ENCODE data around the gene PPP1R7.
"Not testable (repeated sequence)": the region's sequence is repeated elsewhere in the genome, so short reads cannot be mapped to it uniquely, and the experiment has no call there.

Gene PPP1R7, protein sequence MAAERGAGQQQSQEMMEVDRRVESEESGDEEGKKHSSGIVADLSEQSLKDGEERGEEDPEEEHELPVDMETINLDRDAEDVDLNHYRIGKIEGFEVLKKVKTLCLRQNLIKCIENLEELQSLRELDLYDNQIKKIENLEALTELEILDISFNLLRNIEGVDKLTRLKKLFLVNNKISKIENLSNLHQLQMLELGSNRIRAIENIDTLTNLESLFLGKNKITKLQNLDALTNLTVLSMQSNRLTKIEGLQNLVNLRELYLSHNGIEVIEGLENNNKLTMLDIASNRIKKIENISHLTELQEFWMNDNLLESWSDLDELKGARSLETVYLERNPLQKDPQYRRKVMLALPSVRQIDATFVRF

DNA sequence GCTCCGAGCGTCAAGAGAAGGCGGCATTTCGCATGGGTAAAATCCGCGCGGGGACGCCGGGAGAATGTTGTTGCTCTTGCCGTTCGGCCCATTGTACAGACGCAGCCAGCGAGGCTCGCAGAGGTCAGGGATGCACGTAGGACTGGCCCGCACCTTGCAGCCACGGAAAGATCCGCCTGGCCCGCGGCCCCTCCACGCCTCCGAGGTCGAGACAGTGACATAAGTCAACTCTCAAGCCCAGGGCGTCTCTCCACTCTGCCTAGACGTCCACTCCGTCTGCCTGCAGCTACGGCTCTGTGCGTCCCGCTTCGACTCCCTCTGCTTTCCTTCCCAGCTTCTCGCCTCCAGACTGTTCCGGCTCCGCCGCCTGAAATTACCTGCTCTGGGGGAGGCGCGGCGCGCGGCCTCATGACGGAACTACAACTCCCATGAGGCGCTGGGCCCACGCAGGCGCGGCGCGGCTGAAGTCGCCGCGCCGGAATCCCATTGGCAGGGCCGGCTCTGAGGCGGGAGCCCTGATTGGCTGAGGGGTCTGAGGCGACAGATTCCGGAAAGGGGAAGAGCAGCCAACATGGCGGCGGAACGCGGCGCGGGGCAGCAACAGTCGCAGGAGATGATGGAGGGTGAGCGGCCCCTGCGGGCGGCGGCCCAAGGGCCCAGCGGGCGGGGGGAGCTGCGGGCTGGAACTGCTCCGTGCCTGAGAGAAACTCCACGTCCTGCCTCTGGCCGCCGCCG, at the start of gene PPP1R7:
Gene PPP1R7, plus strand, starts transcription at position 543 of the 735 bp plus-strand sequence. Its CDS starts 29 bp downstream, at position 572.
- DNase-seq, result peak; percentile 38 to 97 (median 91)

DNA sequence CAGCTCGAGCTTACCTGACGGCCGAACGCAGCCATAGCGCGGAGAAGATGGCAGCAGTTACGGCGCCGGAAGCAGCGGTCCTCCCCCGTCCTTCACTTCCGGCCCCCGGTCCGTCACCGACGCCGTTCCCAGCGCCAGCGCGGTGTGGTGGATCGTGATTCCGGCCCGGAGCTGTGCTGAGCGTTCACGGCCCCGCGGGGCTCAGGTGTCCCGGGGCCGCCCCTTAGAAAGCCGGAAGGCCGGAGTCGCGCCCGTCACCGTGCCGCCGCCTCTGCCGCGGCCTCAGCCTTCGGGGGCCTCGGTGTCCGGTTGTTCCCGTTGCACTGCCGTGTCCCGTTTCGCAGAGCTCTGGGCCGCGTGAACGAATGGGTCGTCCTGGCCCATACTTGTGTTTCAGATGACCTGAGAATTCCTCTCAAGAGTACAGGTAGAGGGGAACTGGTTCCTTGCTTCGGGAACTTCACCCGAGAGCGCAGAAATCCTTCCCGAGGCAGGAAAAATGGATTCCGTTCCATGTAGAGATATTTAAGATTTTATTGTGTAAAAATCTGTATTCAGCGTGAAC, 47.9 kb upstream of the PPP1R7 start, which contains the start of gene MTERF4:
Gene MTERF4, minus strand, starts transcription at position 49 of the 565 bp plus-strand sequence. Its CDS starts 14 bp downstream, at position 35.
- DNase-seq, result peak in 53 of 56 donors; percentile 44 to 92 (median 76)

DNA sequence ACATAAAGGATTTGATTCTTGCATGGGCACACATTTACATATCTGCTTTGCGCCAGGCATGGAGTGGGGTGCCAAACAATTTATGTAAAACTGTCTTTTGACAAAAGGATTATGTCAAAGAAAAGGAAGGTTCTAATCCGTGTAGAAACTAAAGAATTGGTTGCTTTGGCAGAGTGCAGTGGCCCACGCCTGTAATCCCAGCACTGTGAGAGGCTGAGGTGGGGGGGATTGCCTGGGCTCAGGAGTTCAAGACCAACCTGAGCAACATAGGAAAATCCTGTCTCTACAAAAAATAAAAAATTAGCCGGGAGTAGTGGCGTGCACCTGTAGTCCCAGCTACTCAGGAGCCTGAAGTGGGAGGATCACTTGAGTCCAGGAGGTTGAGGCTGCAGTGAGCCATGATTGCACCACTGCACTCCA, 47.1 kb upstream of the PPP1R7 start:
- DNase-seq, result no peak

DNA sequence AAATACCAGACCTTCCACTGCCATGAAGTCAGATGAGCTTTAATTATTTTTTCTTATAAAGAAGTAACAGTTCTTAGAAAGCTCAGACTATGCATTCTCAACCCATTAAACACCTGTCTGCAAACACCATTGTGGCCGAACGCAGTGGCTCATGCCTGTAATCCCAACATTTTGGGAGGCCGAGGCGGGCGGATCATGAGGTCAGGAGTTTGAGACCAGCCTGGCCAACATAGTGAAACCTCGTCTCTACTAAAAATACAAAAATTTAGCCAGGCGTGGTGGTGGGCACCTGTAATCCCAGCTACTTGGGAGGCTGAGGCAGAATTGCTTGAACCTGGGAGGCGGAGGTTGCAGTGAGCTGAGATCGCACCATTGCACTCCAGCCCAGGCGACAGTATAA, 45.7 kb upstream of the PPP1R7 start:
- not testable (repeated sequence) for DNase-seq

DNA sequence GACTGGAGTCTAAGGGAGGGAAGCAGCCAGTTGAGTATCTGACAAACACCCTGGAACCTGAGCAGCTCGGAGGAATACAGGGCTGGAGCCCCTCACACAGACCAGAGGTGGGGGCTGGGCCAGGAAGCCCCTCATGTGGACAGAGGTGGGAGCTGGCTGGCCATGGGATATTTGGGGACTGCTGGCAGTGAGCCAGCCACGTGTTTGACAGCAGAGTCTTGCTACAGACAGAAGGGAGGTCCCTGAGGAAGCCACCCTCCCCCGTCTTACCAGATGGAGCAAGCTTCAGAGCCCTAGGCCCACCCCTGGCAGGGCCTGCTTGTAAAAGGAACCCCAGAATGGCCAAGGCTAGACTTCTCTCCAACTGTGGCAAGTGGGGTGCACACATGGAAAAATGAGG, 44.6 kb upstream of the PPP1R7 start:
- DNase-seq, result no peak

DNA sequence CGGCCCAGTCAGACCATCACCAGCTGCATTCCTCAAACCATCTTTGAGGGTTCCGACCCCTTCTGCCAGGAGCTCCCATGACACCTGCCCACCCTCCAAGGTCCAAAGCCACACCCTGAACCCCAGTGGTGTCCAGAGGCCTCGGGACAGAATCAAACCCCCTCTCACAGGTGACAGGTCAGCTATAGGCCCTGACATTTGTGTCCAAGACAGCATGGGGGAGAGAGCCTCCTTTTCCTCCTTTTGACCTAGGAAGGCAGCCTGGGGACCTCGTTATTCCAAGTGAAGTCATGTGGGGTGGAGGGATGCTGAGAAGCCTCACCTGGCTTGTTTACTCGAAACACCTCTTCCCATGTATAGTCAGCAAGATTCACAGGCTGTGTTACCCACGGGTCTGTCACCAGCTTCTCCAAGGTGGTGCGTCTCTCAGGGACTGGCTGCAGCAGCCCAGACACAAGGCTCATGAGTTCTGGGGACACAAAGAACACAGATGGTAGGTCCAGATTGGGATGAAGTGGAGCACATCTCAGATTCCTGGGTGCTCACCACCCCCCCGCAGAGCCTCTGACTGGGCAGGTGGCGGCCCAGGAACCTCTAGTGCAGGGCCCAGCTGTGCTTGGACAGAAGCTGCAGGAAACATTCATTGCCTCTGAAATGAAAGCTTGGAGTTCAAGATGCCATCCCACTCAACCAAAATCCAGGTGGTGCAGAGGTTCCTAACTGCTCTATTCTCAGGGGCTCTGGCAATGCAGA, 43.1 kb upstream of the PPP1R7 start:
- no peak for DNase-seq

DNA sequence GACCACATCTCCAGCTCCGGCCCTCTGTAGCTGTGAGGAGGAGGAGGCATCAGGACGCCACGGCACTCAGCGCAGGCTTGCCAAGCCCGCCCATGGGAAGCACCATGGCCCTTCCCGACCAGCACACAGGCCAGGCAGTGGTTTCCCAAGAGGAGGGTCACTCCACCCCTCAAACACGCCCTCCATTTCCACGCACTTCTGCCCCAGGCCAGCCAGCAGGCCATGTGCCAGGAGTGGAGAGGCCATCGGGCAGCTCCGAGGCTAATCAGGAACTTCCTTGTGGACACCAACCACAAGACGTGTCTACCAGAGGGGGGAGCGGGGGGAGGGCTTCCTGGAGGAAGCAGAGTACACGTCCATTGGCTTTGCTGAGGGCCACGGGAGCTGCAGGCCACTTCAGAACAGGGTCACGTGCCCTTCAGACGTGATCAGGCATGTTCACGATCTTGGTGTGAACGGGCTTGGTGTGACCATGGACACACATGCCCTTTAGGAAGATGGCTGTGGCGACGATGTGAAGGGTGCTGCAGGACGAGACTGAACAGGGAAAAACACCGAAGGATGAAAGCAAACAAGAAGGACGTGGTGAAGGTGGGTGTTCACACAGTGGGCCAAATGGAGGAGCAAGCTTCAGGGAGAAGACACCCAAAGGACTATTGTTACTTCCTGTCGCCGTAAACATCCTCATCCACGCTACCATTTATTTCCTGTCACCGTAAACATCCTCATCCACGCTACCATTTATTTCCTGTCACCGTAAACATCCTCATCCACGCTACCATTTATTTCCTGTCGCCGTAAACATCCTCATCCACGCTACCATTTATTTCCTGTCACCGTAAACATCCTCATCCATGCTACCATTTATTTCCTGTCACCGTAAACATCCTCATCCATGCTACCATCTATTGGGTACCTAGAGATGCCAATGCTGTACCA, 41.7 kb upstream of the PPP1R7 start:
- peak in 1 of 56 donors; percentile 10 for DNase-seq

DNA sequence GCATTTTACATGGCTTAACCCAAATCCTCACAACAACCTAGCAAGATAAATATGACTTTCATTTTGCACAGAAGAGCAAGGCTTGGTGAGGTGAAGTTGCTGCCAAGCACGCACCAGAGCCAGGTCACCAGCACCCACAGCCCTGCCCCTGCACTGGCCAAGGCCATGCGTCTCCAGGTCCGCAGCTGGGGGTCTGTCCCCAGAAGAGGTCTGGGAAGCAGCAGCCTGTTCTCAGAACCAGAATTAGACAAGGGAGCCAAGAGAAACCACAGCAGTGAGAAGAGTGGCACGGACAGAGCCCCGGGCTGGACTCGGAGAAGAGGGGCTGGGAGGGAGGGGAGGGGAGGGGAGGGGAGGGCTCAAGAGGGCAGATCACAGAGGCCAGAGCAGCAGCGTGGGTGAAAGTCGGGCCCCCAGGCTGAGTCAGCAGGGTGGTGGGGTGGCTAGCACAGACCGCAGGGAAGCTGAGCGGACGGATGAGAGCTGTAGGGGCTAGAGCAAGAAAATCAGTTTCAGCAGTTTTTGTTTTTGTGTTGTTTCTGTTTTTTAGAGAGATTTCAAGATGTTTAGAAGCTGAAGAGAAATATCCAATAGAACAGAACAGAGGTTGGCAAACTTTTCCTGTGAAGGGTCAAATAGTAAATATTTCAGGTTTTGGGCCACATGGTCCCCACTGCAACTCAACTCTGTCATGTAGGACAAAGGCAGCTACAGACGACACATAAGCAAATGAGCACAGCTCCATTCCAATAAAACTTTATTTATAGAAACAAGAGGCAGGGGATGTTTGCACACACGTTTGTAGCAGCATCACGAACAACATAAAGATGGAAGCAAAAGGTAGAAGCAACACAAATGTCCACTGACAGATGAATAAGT, 40.8 kb upstream of the PPP1R7 start:
- no peak for DNase-seq

DNA sequence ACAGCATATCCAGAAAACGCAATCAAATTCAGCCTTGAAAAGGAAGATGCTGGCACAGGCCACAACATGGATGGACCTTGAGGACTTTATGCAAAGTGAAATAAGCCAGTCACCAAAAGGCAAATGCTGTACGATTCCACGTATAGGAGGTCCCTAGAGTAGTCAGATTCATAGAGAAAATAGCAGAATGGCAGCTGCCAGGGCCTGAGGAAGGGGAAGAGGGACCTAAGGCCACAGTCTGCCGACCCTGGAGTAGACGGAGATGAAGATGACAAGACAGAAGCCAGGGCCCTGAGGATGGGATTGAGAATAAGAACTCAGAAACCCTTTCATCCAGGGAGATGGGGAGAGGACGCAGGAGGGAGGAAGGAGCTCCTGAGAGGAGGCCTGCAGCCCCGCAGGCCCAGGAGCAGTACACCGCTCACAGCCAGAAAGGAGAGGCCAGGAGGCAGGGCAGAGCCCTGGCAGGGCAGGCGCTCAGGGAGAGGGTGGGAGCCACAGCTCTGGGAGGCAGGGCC, 40.1 kb upstream of the PPP1R7 start:
- DNase-seq, result no peak

DNA sequence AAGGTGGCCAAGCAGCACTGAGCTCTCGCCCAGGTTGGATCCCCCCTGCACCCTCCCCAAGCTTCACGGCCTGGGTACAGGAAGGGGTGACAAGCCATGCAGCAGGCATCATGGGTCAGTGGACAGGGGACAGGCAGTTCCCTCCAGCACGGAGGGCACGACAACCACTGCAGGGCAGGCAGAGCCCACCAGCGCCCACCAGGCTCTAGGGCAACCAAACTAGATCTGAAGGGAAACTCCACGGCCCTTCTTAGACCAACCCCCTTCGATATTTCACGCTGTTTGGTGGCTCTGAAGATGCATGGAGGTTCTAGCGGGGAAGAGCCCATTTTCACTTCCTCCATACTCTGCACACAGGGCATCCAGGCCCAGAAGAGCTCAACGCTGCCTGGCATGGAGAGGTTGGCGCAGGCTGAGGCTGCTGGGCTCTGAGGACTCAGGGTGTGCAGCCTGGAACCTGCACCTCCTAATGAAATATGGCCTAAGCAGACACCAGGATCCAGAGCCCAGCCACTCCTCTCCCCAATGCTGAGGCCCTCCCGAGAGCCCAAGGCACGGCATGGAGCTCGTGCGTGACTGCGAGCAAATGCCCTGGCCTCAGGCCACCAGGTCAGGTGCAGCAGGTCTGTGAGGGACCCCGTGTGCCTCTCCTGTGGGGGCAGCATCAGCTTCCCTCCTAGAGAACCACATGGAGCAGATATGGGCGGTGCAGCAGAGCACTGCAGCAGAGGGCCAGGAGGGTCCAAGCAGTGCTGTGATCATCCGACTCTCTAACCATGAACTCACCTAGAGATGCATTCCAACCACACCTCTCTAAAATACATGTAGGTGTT, 39.4 kb upstream of the PPP1R7 start:
- DNase-seq, result no peak

DNA sequence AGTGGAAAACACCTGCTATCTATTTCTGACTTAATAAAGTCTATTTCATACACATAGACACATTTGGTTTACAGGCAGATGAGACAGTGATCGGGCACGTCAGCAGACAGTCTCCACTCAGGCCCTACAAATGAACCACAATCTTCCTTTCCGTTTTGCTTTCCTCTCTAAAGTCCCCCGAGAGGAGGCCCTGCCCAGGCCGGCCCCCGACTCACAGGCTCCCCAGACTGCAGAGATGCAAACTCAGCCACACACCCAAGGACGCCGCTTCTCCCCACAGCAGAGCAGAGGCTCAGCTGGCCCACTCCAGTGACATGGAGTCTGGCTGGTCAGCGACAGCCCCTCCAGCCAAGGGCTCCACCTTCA, 38.8 kb upstream of the PPP1R7 start:
- DNase-seq, result no peak

DNA sequence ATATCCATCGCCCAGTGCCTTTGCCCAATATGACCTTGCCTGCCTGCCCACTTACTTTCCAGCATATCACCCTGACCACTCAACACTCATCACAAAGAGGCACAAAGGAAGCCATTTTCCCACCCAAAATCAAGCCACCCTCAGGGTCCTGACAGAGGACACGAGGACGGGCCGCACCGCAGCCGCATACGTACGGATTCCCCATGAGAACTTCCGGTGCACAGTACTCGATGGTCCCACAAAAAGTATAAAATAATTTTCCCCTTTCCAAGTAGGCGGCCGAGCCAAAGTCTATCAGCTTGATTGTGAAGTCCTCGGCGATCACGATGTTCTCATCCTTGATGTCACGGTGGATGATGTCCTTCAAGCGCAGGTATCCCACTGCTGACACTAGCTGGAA, 38.2 kb upstream of the PPP1R7 start:
- no peak for DNase-seq

DNA sequence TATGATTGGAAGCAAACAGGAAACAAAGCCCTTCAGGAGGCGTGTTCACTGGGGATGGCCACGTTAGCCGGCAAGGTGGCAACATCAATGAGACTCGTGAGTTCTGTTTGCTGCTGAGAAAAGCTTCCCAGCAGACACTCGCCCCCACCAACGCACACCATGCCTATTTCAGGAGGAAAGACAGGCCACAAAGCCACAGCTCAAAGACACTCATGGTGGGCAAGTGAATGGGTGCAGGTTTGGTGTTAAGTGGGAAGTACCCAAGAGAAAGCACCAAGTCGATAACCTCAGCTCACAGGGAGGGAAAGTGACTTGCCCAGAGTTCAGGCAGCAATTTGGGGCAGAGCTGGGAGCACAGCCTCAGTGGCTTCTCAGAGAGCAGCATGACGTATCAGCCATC, 37.7 kb upstream of the PPP1R7 start:
- no peak for DNase-seq

DNA sequence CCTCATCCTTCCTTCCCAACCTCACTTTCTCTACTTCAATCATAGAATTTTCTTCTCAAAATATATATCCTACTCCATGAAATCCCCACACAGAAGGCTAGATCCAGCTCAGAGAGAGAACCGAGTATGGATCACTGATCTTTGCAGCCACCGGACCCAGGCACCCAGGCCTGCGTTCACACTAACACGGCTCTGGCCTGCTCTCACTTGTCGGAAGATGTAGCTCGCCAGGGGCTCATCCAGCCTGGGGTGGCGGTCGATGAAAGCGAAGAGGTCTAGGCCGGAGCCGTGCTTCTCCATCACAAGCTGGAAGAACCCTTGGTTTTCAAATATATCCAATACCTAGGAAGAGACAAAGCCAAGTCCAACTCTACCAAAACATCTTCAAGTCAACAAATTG, 35.4 kb upstream of the PPP1R7 start:
- no peak for DNase-seq

DNA sequence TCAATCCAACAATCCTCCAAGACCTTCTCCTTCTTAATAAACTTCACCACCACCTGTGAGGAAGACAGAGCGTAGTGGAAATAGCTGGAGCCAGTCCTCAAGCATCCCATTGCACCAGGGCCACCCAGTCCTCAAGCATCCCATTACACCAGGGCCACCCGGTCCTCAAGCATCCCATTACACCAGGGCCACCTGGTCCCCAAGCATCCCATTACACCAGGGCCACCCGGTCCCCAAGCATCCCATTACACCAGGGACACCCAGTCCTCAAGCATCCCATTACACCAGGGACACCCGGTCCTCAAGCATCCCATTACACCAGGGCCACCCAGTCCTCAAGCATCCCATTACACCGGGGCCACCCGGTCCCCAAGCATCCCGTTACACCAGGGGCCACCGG, 34.9 kb upstream of the PPP1R7 start:
- DNase-seq, result no peak

DNA sequence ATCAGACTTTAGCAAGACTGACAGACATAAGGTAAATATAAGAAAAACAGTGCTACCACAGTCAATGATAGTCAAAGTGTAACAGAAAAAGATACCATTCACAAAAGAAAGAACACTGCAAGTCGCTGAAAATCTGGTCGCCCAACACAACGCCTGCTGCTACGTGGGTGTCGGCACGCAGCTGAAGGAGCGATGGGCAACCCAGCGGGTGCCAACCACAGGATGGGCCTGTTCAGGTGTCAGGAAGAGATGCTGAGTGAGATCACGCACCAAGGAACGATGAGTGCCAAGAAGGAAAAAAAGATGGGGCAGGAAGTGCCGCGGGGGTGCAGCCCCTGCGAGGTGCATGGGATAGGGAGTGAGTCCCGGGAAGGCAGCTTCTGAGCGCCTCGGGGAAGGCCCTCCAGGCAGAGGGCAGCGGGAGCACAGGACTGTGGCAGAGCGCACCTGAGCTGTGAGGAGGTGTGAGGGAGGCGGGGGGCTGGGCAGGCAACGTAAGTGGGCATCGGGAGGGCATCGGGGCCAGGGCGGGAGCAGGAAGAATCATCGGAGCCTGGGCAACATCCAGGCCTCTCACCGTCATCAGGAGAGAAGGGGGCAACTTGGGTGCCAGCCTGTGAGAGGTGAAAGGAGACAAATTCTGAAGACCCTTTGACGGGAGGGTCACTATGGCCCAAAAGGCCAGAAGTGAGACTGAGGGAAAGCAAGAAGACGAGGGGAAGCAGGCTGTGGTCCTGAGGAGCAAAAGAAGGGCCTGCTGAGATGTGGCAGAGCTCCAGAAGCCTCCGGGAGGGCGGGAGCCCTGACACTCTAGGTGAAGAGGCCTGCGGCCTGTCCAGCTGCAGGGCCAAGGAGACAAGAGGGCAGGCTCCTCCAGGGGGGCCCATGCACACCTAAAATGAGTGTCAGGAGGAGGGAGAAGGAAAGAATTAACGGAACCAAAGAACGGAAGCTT, 33.4 kb upstream of the PPP1R7 start:
- no peak for DNase-seq
